NCI-H1436 (cell line): ENCODE data around the gene MORF4L1.
"Not testable (repeated sequence)": the region's sequence is repeated elsewhere in the genome, so short reads cannot be mapped to it uniquely, and the experiment has no call there.

Source experiments
- DNase-seq: peaks from one replicate; lab custom pipeline; 2025; lab: John Stamatoyannopoulos, UW

Gene MORF4L1

DNA sequence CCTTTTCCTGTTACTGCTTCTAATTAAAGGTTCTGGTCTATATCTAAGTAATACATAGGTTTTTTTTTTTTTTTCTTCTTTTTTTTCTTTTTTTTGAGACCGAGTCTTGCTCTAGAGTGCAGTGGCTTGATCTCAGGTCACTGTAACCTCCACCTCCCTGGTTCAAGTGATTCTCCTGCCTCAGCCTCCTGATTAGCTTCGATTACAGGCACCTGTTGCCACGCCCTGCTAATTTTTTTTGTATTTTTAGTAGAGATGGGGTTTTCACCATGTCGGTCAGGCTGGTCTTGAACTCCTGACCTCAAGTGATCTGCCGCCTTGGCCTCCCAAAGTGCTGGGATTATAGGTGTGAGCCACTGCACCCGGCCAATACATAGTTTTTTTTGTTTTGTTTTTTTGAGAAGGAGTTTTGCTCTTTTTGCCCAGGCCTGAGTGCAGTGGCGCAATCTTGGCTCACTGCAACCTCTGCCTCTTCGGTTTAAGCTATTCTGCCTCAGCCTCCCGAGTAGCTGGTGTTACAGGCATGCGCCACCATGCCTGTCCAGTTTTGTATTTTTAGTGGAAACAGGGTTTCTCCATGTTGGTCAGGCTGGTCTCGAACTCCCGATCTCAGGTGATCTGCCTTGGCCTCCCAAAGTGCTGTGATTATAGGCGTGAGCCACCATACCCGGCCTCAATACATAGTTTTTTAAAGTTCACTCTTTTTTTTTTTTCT lies 28.3 kb downstream of the MORF4L1 start:
- DNase-seq: not testable (repeated sequence)

DNA sequence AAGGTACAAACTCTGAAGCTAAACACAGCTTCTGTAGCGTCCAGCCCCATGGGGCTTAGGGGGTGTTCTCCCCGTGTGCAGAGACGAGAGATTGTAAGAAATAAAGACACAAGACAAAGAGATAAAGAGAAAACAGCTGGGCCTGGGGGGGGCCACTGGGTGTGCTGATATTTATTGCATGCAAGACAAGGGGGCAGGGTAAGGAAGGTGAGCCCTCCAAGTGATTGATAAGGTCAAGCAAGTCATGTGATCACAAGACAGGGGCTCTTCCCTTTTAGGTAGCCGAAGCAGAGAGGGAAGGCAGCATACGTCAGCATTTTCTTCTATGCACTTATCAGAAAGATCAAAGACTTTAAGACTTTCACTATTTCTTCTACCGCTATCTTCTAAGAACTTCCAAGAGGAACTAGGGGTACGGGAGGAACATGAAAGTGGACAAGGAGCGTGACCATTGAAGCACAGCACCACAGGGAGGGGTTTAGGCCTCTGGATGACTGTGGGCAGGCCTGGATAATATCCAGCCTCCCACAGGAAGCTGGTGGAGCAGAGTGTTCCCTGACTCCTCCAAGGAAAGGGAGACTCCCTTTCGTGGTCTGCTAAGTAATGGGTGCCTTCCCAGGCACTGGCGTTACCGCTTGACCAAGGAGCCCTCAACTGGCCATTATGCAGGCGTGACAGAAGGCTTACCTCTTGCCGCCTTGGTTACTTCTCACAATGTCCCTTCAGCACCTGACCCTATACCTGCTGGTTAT lies 29.8 kb downstream of the MORF4L1 start:
- DNase-seq: not testable (repeated sequence)

DNA sequence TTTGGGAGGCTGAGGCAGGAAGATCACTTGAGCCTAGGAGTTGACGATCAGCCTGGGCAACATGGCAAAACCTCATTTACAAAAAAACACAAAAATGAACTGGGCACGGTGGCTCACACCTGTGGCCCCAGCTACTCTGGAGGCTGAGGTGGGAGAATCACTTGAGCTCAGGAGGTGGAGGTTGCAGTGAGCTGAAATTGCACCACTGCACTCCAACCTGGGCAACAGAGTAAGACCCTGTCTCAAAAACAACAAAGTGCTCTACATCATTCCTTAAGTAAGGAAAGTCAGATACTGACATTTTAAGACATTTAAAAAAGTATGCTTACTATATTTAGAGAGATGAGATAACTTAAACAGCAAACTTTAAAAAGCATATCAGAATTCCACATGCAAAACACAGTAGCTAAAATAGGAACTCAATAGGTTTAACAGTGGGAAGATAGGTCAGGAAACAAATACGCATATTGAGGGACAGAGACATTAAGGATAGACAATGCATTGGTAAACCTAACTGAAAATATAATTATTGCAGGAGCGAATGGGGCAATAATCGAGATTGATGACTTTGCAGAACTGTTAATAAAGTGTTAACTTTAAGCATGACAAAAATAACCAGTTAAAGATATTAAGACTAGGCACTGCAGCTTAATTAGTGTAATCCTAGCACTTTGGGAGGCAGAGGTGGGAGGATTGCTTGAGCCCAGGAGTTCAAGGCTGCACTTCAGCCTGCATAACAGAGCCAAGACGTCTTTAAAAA lies 32.1 kb downstream of the MORF4L1 start:
- no peak for DNase-seq

DNA sequence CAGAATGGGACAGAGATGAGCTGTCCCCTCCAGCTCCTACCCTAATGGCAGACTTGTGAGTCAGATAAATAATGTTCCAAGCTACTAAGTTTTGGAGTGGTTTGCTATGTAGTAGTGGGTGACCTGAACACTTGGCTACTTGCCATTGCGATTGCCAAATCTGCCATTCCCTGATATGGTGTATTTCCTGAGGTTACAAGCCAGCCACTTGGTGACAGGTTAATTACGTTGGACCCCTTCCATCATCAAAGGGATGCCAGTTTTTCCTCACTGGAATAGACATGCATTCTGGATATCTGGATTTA lies 33.6 kb downstream of the MORF4L1 start:
- DNase-seq: no peak

DNA sequence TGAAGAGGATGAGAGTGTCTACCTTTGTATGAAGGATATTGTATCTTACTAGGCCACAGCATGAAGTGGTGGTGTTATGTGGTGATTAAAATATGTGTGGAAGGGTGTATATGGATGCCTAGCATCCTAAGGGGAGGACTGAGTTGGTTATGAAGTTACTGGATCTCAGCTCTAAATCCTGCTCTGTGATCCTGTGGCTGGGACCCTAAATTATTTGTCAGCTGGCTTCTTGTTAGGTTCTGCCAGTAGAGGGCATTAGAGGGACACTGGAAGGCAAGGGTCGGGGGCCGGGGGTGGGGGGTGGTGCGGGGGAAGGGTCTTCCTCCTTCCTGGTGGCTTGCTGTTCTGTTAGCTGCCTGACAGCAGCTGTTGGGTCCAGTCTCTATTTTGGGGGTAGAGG lies 34.9 kb downstream of the MORF4L1 start:
- DNase-seq: no peak

DNA sequence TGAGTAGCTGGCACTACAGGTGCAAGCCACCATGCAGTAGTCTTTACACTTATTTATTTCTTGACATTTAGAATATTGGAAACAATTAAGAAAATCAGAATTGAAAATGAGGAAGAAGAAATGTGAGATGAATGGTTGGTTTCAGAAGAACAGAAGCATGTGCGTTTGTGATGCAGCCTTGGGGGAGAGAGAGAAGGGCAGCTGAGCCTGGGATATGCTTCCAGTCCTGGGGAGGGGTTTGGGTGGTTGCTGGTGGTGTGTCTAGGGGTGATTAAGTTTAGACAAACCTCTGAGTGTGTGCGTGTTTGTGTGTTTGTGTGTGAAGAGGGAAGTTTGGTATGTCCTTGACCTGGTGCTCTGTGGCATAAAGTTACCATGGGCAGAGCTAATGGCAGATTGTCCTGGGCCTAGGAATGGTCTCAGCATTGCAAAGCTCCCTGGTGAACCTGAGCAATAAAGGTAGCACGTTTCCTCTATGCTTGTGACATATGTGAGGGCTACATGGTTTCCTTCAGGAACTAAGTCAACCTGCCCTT lies 36.5 kb downstream of the MORF4L1 start:
- no peak for DNase-seq

DNA sequence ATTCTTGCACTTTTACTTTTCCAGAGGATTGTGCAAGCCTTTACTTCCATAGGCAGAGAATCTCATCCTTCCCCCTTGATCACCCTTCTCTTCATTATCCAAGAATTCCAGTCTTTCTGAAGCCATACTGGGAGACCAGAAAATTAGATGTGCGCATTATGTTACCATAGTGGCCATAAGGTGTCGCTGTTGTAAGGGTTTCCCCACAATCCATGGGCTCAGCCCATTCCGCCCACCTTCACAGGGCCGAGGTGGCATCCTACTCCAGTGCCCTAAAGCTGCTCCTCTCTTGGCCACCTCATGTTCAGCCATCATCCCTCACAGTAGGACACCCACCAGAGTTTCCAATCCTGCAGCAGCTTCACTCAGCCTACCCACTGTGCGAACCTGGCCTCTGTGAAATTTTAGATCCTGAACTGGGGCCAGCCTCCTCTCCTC lies 37.1 kb downstream of the MORF4L1 start:
- DNase-seq: no peak

DNA sequence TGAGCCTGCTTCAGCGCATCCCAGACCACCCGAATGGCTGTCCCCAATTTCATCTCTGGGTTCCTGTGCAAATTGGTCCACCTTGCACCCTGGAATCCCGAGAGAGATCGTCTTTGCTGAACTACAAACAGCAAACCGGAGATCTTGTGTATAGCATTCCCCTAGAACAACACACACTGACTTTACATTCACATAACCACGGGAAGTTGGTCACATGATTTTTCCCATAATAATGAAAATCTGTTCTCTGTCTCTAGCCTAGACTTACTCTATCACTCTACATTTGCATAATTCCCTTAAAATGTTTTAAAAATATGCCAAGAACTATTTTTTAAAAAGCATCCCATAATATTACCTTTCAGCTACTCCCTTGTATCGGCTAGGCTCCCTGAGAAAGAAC lies 37.6 kb downstream of the MORF4L1 start:
- DNase-seq: no peak

DNA sequence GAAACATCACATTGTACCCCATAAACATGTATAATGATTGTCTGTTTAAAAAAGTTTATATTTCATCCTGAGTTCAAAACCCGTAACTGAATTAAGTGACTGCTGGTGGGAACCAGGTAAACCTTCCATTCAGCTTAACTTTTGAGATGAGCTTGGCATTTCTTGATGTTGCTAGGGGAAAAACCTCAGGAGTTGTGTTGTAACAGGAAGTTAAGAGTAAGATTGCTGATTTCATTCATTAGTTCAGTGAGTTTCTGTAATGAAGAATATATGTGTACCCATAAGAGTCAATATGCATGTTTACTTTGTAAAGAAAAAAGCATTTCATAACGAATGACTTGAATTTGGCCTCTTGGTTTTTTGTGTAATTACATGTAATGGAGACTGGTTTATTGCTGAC lies 39.6 kb downstream of the MORF4L1 start:
- no peak for DNase-seq

DNA sequence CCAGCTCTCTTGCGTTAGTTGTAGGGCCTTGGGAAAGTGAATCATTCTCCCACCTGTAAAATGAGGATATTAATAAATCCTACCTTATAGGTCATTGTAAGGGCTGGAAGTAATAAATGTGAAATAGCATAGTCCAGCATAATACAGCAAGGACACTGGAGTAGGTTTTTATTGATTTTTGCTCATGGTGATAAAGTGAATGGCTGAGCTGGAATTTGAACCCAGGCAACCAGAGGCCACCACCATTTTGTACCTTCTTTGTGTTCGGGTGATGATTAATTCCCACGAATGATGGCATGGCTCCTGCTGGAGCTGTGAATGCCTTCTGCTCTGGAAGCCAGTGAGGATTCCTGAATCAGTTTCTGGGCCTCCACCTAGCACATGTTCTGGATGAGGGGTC lies 40.3 kb downstream of the MORF4L1 start:
- no peak for DNase-seq

DNA sequence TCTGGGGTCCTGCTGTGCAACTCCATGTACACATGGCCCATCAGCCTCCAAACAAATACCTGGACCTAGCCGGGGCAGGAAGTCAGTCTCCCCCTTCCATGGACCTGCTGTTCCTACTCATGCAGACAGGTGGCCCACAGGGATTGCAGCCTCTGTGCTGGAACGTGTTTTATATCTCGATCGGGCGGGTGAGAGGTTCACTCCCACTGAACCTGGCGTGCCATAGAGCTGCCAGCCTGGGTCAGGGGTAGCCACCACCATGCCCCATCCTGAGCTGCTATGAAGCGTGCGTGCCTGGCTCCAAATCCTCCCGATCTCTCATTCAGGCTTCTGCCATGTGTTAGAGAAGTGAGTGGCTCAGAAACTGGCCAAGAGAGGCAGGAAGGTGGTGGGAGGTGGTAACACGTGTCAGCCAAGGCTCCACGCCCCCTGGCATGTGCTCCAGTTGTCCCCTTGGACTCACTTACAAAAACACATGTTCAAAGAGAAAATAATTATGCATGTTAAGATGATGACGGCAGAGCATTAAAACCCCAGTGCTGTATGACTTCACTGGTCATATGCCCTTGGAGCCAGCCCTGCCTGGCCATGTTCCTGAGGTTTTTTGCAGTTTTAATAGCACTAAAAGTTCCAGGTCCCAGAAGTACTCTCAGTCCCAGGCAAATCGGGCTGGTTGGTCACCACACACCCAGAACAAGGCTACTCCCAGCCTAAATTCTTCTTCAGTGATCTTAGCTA lies 41.5 kb downstream of the MORF4L1 start:
- DNase-seq: no peak

DNA sequence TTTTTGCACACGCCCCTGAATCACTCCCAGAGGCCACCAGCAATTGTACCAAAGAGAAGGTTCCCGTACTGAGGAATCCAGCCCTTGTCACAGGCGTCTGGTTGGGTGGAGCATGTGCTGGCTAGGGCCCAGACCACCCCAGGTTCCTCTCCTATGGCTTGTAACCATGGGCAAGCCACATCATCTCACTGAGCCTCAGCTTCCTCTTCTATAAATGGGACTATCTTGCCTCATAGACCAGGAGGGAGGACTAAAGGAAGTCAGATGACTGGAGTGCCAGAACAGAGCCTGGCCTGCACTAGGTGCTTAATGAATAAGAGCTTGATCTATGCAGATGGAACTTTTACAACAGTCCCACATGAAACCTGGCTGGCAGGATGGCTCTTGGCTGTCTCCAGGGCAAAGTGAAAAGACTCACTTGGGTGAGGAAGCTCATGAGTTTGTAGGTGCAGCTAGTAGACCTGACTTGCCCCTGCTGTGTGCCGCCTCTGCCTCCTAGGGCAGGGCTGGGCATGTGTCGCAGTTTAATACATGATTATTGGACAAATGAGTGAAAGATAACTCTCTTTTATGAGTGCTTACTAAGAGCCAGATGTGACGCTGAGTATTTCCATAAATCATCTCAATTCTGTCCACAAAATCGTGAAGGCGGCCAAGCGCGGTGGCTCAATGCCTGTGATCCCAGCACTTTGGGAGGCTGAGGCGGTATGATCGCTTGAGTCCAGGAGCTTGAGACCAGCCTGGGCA lies 42.8 kb downstream of the MORF4L1 start:
- DNase-seq: no peak

DNA sequence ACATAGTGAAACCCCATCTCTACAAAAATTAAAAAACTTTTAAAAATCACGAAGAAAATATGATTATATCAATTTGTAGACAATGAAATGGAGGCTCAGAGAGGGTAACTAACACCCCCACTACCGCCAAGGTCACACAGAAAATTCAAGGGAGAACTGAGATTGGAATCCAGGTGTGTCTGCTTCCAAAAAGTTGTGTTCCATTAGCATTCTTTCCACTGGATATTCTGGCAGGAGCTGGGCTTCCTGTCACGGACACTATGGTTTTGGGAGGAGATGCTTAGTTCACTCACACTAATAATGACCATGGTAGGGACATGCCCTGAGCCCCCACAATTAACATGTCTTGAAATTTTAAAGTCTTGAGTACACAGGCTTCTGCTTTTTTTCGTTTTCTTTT lies 43.4 kb downstream of the MORF4L1 start:
- no peak for DNase-seq

DNA sequence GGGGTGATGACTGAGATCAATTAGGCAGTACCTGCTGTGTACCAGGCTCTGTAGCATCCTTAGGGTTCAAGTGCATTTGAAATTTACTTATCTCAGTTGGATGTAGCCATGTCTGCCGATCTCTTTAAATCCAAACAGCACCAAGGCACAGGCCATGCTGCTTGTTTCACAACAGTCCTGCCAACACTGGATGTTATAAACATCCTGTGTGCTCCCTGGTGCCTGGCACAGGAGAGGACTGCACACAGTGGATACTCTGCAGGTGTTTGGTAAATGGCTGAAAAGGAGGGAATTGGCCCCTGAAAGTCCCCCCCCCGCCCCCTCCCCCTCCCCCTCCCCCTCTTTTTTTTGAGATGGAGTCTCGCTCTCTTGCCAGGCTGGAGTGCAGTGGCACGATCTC lies 45.2 kb downstream of the MORF4L1 start:
- no peak for DNase-seq

DNA sequence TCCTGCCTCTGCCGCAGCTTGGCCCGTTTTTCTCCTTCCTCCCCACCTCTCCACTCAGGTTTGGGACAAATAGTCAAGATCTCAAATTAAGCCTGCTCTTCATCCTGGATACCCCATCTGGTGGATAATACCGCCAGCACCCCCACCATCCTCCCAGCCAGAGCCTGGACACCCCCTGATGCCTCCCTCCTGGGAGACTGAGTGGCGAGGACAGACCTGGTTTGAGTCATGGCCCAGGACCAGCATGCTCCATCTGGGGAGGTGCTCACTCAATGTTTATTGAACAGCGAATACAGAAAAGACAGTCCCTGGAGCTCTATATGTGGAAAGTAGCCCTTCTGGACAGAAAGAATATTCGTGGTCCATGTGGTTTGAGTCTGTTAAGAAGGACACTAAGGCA lies 48.8 kb downstream of the MORF4L1 start:
- DNase-seq: no peak

DNA sequence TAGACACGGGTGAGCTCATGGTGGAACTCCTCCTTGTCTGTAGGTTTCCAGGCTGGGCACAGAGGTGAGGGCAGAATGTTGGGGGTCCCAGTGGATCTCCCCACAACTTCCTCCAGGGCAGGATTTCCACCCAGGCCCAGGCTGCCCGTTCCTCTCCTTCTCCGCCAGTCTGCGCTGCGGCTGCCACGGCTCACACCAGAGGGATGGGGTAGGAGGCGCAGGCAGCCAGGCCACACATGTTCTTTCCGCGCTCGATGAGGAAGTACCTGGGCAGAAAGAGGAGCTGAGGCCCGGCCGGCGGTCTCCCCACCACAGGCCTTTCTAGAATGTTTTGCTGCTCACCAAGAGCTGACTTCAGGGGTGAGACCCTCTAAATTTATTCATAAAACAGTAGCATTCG lies 49.2 kb downstream of the MORF4L1 start:
- no peak for DNase-seq

DNA sequence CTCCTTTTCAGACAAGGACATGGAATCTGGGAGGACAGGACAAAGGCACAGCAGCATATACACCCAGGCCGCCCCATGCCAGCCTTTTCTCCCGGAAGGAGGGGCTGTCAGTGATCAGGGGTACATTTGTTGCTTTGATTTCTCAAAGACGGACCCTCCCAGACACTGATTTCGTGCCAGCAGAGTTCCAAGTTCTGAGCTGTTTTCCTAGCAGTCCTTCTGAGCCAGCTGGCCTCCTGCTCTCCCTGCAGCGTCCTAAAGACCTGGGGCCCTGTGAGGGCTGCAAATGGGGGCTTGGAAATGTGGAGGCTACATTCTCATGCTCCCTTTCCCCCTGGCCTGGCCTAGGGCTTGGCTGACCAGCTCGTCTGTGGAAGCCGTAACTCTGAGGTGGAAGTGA lies 49.8 kb downstream of the MORF4L1 start:
- DNase-seq: no peak

DNA sequence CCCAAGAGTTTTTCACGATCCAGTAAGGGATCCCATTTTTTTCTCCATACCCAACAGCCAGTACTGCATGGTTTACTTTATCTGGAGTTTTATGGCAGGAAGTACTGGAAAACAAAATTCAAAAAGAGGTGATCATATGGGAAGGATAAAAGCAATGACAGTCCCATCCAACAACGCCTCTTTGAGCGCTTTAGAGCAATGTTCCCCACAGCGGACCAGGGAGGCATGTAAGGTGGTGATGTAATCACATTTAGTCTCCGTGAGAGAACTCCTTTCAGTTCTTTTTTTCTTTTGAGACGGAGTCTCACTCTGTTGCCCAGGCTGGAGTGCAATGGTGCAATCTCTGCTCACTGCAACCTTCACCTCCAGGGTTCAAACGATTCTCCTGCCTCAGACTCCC lies 50.3 kb downstream of the MORF4L1 start:
- DNase-seq: no peak

DNA sequence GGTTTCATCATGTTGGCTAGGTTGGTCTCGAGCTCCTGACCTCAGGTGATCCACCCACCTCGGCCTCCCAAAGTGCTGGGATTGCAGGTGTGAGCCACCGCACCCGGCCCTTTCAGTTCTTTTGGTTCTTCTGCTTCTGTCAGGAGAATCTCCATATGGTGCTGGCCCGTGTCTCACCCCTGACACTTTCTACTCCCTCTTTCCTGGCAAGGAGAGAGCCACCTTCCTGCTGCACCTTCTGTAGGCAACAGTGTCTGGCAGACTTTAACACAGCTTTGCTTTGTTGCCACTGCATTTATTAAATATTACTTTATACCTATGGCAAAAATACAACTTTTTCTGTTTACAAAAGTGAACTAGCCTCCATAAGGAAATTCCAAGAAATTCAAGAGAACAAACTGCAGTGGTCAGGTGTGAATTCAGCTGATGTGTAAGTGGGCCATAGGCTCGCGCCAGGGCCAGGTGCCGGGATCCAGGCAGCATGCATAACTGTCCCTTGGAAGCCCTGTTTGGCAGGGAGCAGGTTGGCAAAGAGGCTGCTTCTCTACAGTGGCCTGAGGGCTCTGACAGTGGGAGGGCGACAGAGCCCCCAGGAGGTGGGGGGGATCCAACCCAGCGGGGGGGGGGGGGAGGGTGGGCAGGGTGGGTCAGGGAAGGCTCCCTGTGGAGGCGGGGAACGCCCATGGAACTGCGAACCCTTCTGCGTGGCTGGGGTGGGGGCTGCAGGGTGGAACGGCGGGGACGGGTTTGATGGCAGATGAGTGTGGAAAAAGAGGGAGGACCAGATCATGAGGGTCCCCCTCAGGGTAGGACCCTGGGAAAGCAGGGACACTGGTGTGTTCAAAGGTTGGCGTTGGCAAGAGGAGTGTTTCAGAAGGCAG lies 51.0 kb downstream of the MORF4L1 start:
- DNase-seq: no peak

DNA sequence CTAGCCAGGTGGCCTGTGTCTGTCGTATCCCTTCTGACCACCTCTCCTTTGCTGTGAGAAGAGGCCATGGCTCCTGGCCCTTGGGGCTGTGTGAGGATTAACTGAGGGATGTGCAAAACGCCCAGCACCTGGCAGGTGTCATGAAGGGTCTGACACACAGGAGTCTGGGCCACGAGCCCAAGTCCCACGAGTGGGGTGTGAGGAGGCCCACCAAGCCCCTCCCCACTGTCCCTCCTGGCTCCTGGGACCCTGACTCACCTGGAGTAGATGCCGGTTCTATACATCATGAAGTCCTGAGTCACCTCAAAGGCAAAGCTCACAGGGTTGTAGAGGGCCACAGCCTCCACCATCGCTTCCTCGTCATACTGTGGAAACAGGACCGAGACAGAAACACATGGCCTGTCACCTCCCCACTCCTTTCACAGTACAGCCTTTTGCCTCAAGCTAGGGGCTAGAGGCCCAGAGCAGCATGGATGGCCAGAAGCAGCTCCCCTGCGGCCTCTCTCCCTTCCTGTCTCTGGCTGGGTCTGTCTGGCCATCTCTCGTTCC lies 52.5 kb downstream of the MORF4L1 start:
- DNase-seq: no peak
